SK-N-MC (cell line): ENCODE measurements around the gene MRGPRF.

Experiments
- EZH2 ChIP-seq: fragments of 200-600 bp; sonication (generic); IDR thresholded peaks from one replicate; pipeline ENCODE4 v1.6.1; 2017; ENCODE audit warnings: antibody characterized with exemption
- FOXP2 ChIP-seq: optimal IDR thresholded peaks from 2 replicates; pipeline ENCODE3; 2011; ENCODE audit warnings: mild to moderate bottlenecking, moderate library complexity; ENCODE audit not compliant: insufficient read depth; ENCODE audit errors: extremely low read length, control extremely low read depth
- POLR2AphosphoS5 ChIP-seq: IDR thresholded peaks from 2 replicates; pipeline ENCODE4 v1.6.1; 2012; ENCODE audit warnings: mild to moderate bottlenecking, low read depth, low read length, borderline replicate concordance

GRCh38 chr11:69061713-69062053 is 48.6 kb upstream of the MRGPRF start:
- no peak for TF ChIP-seq POLR2AphosphoS5
- TF ChIP-seq FOXP2 = no peak
- TF ChIP-seq EZH2 = no peak
